Keratinocyte (primary cell): Measurements from ENCODE around the gene EPB41L4B. TPM values are rescaled to one million over a fixed set of nuclear protein-coding genes. Genes with fewer than 3 reads are reported as not detected.
A peak's percentile ranks its signal among the peaks of the same experiment; 100 is the strongest.

Source experiments
- DNase-seq: peaks from one replicate; pipeline ENCODE4 v3.0.0-alpha.2; 2011; ENCODE audit warnings: low read depth, missing footprints, low spot score
- FAIRE-seq: peaks from 2 replicates; lab custom pipeline; 2011; peaks lifted over from hg19 to GRCh38; lab: Jason Lieb, UNC
- H2AFZ ChIP-seq: 2 replicates; pipeline ENCODE4 v1.6.0; 2012; ENCODE audit warnings: low read length, control low read depth, inconsistent platforms; ENCODE audit not compliant: control insufficient read depth
- H3K27ac ChIP-seq: 2 replicates; pipeline ENCODE4 v1.5.1; 2011; ENCODE audit warnings: low read length; ENCODE audit not compliant: control insufficient read depth, insufficient read depth
- H3K27me3 ChIP-seq: 3 replicates; pipeline ENCODE4 v1.6.0; 2011; ENCODE audit warnings: low read length; ENCODE audit not compliant: control insufficient read depth, insufficient read depth; ENCODE audit errors: extremely low read depth
- H3K36me3 ChIP-seq, 2 experiments: 2 replicates in 1 of 2; 3 replicates in 1 of 2; pipeline ENCODE4 v1.5.1; 2011; ENCODE audit warnings: low read length in 2 of 2, mild to moderate bottlenecking in 1 of 2; ENCODE audit not compliant: control insufficient read depth in 2 of 2, insufficient read depth in 2 of 2; ENCODE audit errors: extremely low read depth in 1 of 2
- H3K4me1 ChIP-seq: 3 replicates; pipeline ENCODE4 v1.5.1; 2011; ENCODE audit warnings: low read length; ENCODE audit not compliant: control insufficient read depth, insufficient read depth; ENCODE audit errors: extremely low read depth
- H3K4me2 ChIP-seq: 3 replicates; pipeline ENCODE4 v1.6.0; 2011; ENCODE audit warnings: low read depth, low read length; ENCODE audit not compliant: control insufficient read depth, insufficient read depth; ENCODE audit errors: extremely low read depth
- H3K4me3 ChIP-seq, 3 experiments: fragments of 200-600 bp in 1 of 3; sonication (generic) in 1 of 3; 2 replicates in 2 of 3; 3 replicates in 1 of 3; pipeline ENCODE4 v1.5.1; 2011 to 2016; ENCODE audit warnings: low read length in 3 of 3, mild to moderate bottlenecking in 3 of 3, control low read depth in 2 of 3, inconsistent platforms in 1 of 3, low read depth in 1 of 3, mixed read lengths in 1 of 3, mixed run types in 1 of 3, moderate library complexity in 1 of 3; ENCODE audit not compliant: control insufficient read depth in 2 of 3, insufficient read depth in 2 of 3; ENCODE audit errors: extremely low read depth in 1 of 3
- H3K79me2 ChIP-seq: 2 replicates; pipeline ENCODE4 v1.6.0; 2012; ENCODE audit warnings: low read length; ENCODE audit not compliant: control insufficient read depth, insufficient read depth
- H3K9ac ChIP-seq: 3 replicates; pipeline ENCODE4 v1.6.0; 2011; ENCODE audit warnings: low read length; ENCODE audit not compliant: control insufficient read depth, insufficient read depth; ENCODE audit errors: extremely low read depth
- H3K9me1 ChIP-seq: 3 replicates; pipeline ENCODE4 v1.6.0; 2011; ENCODE audit warnings: low read length; ENCODE audit not compliant: control insufficient read depth, insufficient read depth; ENCODE audit errors: extremely low read depth
- H3K9me3 ChIP-seq: 2 replicates; pipeline ENCODE4 v1.5.1; 2012; ENCODE audit warnings: low read depth, low read length; ENCODE audit not compliant: control insufficient read depth
- H4K20me1 ChIP-seq: 3 replicates; pipeline ENCODE4 v1.6.0; 2011; ENCODE audit warnings: low read length; ENCODE audit not compliant: control insufficient read depth, insufficient read depth; ENCODE audit errors: extremely low read depth
- CTCF ChIP-seq, 3 experiments: IDR thresholded peaks in 1 of 3; conservative IDR thresholded peaks in 1 of 3; optimal IDR thresholded peaks in 1 of 3; 2 replicates in 2 of 3; 3 replicates in 1 of 3; pipeline versions ENCODE3 to v1.5.1; 2011; ENCODE audit warnings: low read length in 3 of 3, mild to moderate bottlenecking in 3 of 3, moderate library complexity in 2 of 3, control low read depth in 1 of 3, inconsistent platforms in 1 of 3; ENCODE audit not compliant: insufficient read depth in 2 of 3; ENCODE audit errors: extremely low read depth in 1 of 3
- EZH2 ChIP-seq: IDR thresholded peaks from one replicate; pipeline ENCODE4 v1.6.1; 2012; ENCODE audit warnings: inconsistent platforms, mild to moderate bottlenecking, low read length, moderate library complexity
- dilution Hi-C: fragments of 300-500 bp; cut with MboI; formaldehyde crosslinking; loops from one replicate; pipeline ENCODE4 v1.7.0; 2020; ENCODE audit warnings: low sequenced_read_pairs; ENCODE audit not compliant: extremely low pct_ligation_motif_present
- polyA plus RNA-seq, 5 experiments: library from polyadenylated mRNA; depleted of rRNA in 3 of 5; stranded (reverse) in 3 of 5; stranded (forward) in 1 of 5; unstranded in 1 of 5; fragments of >200 nt; gene quantifications; 1 replicate in 1 of 5; 2 replicates in 3 of 5; 3 replicates in 1 of 5; pipeline versions ENCODE4 v1.2.1 to v1.2.3, GENCODE V29; 2011 to 2012; ENCODE audit warnings: missing spikeins in 2 of 5, low read depth in 1 of 5, low replicate concordance in 1 of 5

Gene EPB41L4B
- polyA plus RNA-seq, 1 donor (not counting 4 experiments of a cell fraction or from before 2014, with no cell fraction given) = 13.7 TPM

GRCh38 chr9:109253637-109254284, 67.1 kb downstream of the EPB41L4B start:
- Histone ChIP-seq H3K4me2 (peak overlapping the region; percentile 35), H2AFZ (no peak overlapping the region), H3K36me3 (peaks cover 0 to 3% of the 10 kb centered on the region in 2 experiments), H3K9ac (no peak overlapping the region), H3K9me3 (no peaks in the 10 kb centered on the region), H3K4me1 (peaks cover 31% of the 10 kb centered on the region), H3K4me3 (no peak overlapping the region), H3K79me2 (no peaks in the 10 kb centered on the region), H3K27me3 (no peaks in the 10 kb centered on the region), H3K27ac (peak overlapping the region; percentile 24), H3K9me1 (peaks cover 2% of the 10 kb centered on the region), H4K20me1 (no peaks in the 10 kb centered on the region)
- DNase-seq = no peak
- TF ChIP-seq CTCF (optimal IDR thresholded peaks at IDR 0.05 in 1 of 3, IDR thresholded peaks at IDR 0.05 in 1 of 3, conservative IDR thresholded peaks at IDR 0.05 in 1 of 3; ENCODE audit: extremely low read depth in 1 of 3, insufficient read depth in 2 of 3, low read length in 3 of 3) (peak in 1 of 3 experiments; percentile 10), EZH2 (no peak)
- FAIRE-seq = peak; percentile 70
- dilution Hi-C loops = no loop called here

GRCh38 chr9:109253241-109253636, 67.6 kb downstream of the EPB41L4B start:
- Histone ChIP-seq H3K9ac (no peak overlapping the region), H3K4me3 (no peak overlapping the region), H3K36me3 (peaks cover 0 to 3% of the 10 kb centered on the region in 2 experiments), H3K4me1 (peaks cover 31% of the 10 kb centered on the region), H3K9me3 (no peaks in the 10 kb centered on the region), H4K20me1 (no peaks in the 10 kb centered on the region), H2AFZ (no peak overlapping the region), H3K4me2 (no peak overlapping the region), H3K79me2 (no peaks in the 10 kb centered on the region), H3K27ac (no peak overlapping the region), H3K27me3 (no peaks in the 10 kb centered on the region), H3K9me1 (peaks cover 2% of the 10 kb centered on the region)
- FAIRE-seq (no peak), DNase-seq (no peak)
- dilution Hi-C loops = no loop called here
- TF ChIP-seq EZH2 (no peak), CTCF (optimal IDR thresholded peaks at IDR 0.05 in 1 of 3, IDR thresholded peaks at IDR 0.05 in 1 of 3, conservative IDR thresholded peaks at IDR 0.05 in 1 of 3; ENCODE audit: extremely low read depth in 1 of 3, insufficient read depth in 2 of 3, low read length in 3 of 3) (no peak)
